Activated CD4-positive, CD25-positive, alpha-beta regulatory T cell treated with anti-CD3 and anti-CD28 coated beads, Interleukin-2, amount 50 U/mL, for 72 hours (primary cell): ENCODE results near the gene MBOAT2.
"Not testable (repeated sequence)": the region's sequence is repeated elsewhere in the genome, so short reads cannot be mapped to it uniquely, and the experiment has no call there.

Experiments used
- DNase-seq: peaks from one replicate; pipeline ENCODE4 v3.0.0; 2021

Gene MBOAT2

GRCh38 chr2:8987410-8987809, 16.1 kb downstream of the MBOAT2 start:
- no peak for DNase-seq

- no peak for DNase-seq
These were observed 17.0 kb downstream of the MBOAT2 start for GRCh38 chr2:8986327-8986976.

GRCh38 chr2:8985561-8986326, 17.7 kb downstream of the MBOAT2 start:
- DNase-seq: no peak

- no peak for DNase-seq
These were observed 18.6 kb downstream of the MBOAT2 start for GRCh38 chr2:8984855-8985254.

GRCh38 chr2:8984157-8984556, 19.3 kb downstream of the MBOAT2 start:
- DNase-seq: no peak

- no peak for DNase-seq
These were observed 19.9 kb downstream of the MBOAT2 start for GRCh38 chr2:8983571-8983970.

GRCh38 chr2:8981876-8982275, 21.6 kb downstream of the MBOAT2 start:
- DNase-seq: no peak

- no peak for DNase-seq
These were observed 23.4 kb downstream of the MBOAT2 start for GRCh38 chr2:8980096-8980495.

GRCh38 chr2:8977758-8978157, 25.7 kb downstream of the MBOAT2 start:
- no peak for DNase-seq

- no peak for DNase-seq
These were observed 26.8 kb downstream of the MBOAT2 start for GRCh38 chr2:8976442-8977259.

- no peak for DNase-seq
These were observed 29.5 kb downstream of the MBOAT2 start for GRCh38 chr2:8974016-8974415.

- DNase-seq: not testable (repeated sequence)
These were observed 30.5 kb downstream of the MBOAT2 start for GRCh38 chr2:8973017-8973416.

- DNase-seq: not testable (repeated sequence)
These were observed 30.9 kb downstream of the MBOAT2 start for GRCh38 chr2:8972535-8972934.

- not testable (repeated sequence) for DNase-seq
These were observed 34.1 kb downstream of the MBOAT2 start for GRCh38 chr2:8969348-8969747.

- no peak for DNase-seq
These were observed 37.2 kb downstream of the MBOAT2 start for GRCh38 chr2:8966123-8966908.

- DNase-seq: no peak
These were observed 38.1 kb downstream of the MBOAT2 start for GRCh38 chr2:8965216-8965969.

- no peak for DNase-seq
These were observed 40.6 kb downstream of the MBOAT2 start for GRCh38 chr2:8962890-8963289.

- DNase-seq: no peak
These were observed 45.9 kb downstream of the MBOAT2 start for GRCh38 chr2:8957628-8958027.

- no peak for DNase-seq
These were observed 46.7 kb downstream of the MBOAT2 start for GRCh38 chr2:8956774-8957173.

GRCh38 chr2:8954990-8955389, 48.5 kb downstream of the MBOAT2 start:
- DNase-seq: no peak

- DNase-seq: no peak
These were observed 50.0 kb downstream of the MBOAT2 start for GRCh38 chr2:8953525-8953924.

- DNase-seq: no peak
These were observed 63.9 kb downstream of the MBOAT2 start for GRCh38 chr2:8939486-8940114.
